ENCODE results near the gene CDH13. TPM values are rescaled to one million over a fixed set of nuclear protein-coding genes. Genes with fewer than 3 reads are reported as not detected.

CDH13 gene
- total and polyA plus RNA-seq, 9 of the 15 experiments (the other 6 are each of a cell fraction or from before 2014, with no cell fraction given), result 0.03 TPM; not detected in 8

GRCh38 chr16:83533193-83533592 is 906.4 kb downstream of the CDH13 start:
- Histone ChIP-seq H4K20me1 (replicated peaks; ENCODE audit: control insufficient read depth, insufficient read depth, low read length) (no peaks in the 10 kb centered on the region), H3K79me2 (ENCODE audit: control insufficient read depth, insufficient read depth, low read length) (no peaks in the 10 kb centered on the region), H3K27ac (ENCODE audit: extremely low read depth, low read depth, low read length) (no peak overlapping the region), H3K27me3 (ENCODE audit: control insufficient read depth in 2 of 2, insufficient read depth in 2 of 2, low read length in 2 of 2) (peaks cover 0 to 10% of the 10 kb centered on the region in 2 experiments; a peak in 1 of 5 replicates), H3K4me1 (replicated peaks in 1 of 2; ENCODE audit: control insufficient read depth in 2 of 2, insufficient read depth in 2 of 2, low read length in 2 of 2) (no peaks in the 10 kb centered on the region), H3K9me1 (ENCODE audit: control insufficient read depth, insufficient read depth, low read length) (no peaks in the 10 kb centered on the region), H2AFZ (ENCODE audit: low read depth, low read length) (no peak overlapping the region), H3K9me3 (replicated peaks; ENCODE audit: control insufficient read depth, insufficient read depth, low read depth, low read length) (no peaks in the 10 kb centered on the region), H3K4me2 (ENCODE audit: insufficient read depth, low read length) (no peak overlapping the region), H3K4me3 (no peak overlapping the region), H3K9ac (ENCODE audit: insufficient read depth in 1 of 2, low read depth in 2 of 2, low read length in 2 of 2) (no peak overlapping the region), H3K36me3 (ENCODE audit: control insufficient read depth, insufficient read depth, low read length) (no peaks in the 10 kb centered on the region)
- intact Hi-C loops (cut with micrococcal nuclease) (no loop called here), in situ Hi-C loops (cut with MboI) (no loop called here)
- FAIRE-seq (no peak), DNase-seq (ENCODE audit: extremely low read depth in 1 of 4, low spot score in 3 of 4) (no peak), ATAC-seq (no peak)
- TF ChIP-seq NR2C1 (IDR thresholded peaks at IDR 0.05) (no peak), NR2C1 (tag; IDR thresholded peaks at IDR 0.05) (no peak), NEUROD1 (IDR thresholded peaks at IDR 0.05; ENCODE audit: borderline replicate concordance, low read depth, low read length, partially characterized antibody) (no peak)
- ChIA-PET POLR2A (interaction anchor here (0.7 kb wide), 2 partner anchors 40 to 1698 kb away, joined by 3 to 4 read pairs; no protein-coding TSS in a partner anchor), CTCF (ENCODE audit: low intra/inter-chr PET ratio) (no interaction called here)
- WGBS (ENCODE audit: insufficient coverage, low coverage, missing lambda C conversion rate), result 0% methylated on average over 11 of the region's 11 CpGs
- no TSS peak for BruUV-seq (replicated peaks)

GRCh38 chr16:83538707-83539106 is 911.9 kb downstream of the CDH13 start:
- Histone ChIP-seq H3K9me1 (ENCODE audit: control insufficient read depth, insufficient read depth, low read length) (no peaks in the 10 kb centered on the region), H3K27me3 (ENCODE audit: control insufficient read depth in 2 of 2, insufficient read depth in 2 of 2, low read length in 2 of 2) (no peaks in the 10 kb centered on the region; a peak in 1 of 5 replicates), H3K36me3 (ENCODE audit: control insufficient read depth, insufficient read depth, low read length) (no peaks in the 10 kb centered on the region), H3K79me2 (ENCODE audit: control insufficient read depth, insufficient read depth, low read length) (no peaks in the 10 kb centered on the region), H4K20me1 (replicated peaks; ENCODE audit: control insufficient read depth, insufficient read depth, low read length) (no peaks in the 10 kb centered on the region), H3K9me3 (replicated peaks; ENCODE audit: control insufficient read depth, insufficient read depth, low read depth, low read length) (no peaks in the 10 kb centered on the region), H3K27ac (ENCODE audit: extremely low read depth, low read depth, low read length) (no peak overlapping the region), H3K4me2 (ENCODE audit: insufficient read depth, low read length) (no peak overlapping the region), H3K4me3 (no peak overlapping the region), H2AFZ (ENCODE audit: low read depth, low read length) (no peak overlapping the region), H3K9ac (ENCODE audit: insufficient read depth in 1 of 2, low read depth in 2 of 2, low read length in 2 of 2) (no peak overlapping the region), H3K4me1 (replicated peaks in 1 of 2; ENCODE audit: control insufficient read depth in 2 of 2, insufficient read depth in 2 of 2, low read length in 2 of 2) (no peaks in the 10 kb centered on the region)
- in situ Hi-C loops (cut with MboI) (no loop called here), intact Hi-C loops (cut with micrococcal nuclease) (no loop called here)
- TF ChIP-seq ZNF79 (CRISPR knock-in tag; IDR thresholded peaks at IDR 0.05; ENCODE audit: low read depth) (no peak), NFIX (CRISPR knock-in tag; IDR thresholded peaks at IDR 0.05; ENCODE audit: low read depth) (no peak), ZFP36 (IDR thresholded peaks at IDR 0.05; ENCODE audit: low read depth, low read length, partially characterized antibody) (no peak), NFE2L1 (tag; IDR thresholded peaks at IDR 0.05; ENCODE audit: borderline replicate concordance, low read depth) (0 out of 2 replicates have a peak, but pooled peaks have one; percentile 18), RFX1 (IDR thresholded peaks at IDR 0.05) (no peak)
- ATAC-seq, result no peak
- WGBS (ENCODE audit: insufficient coverage, low coverage, missing lambda C conversion rate), result 0% methylated on average over 2 of the region's 2 CpGs
- BruUV-seq (replicated peaks), result no TSS peak
- no peak for DNase-seq (ENCODE audit: extremely low read depth in 1 of 4, low spot score in 3 of 4)
- POLR2A ChIA-PET, result no interaction called here
- FAIRE-seq, result no peak
- CTCF ChIA-PET (ENCODE audit: low intra/inter-chr PET ratio), result no interaction called here

All from K562 (cell line).